ENCODE measurements around the gene GALR3.
A peak's percentile ranks its signal among the peaks of the same experiment; 100 is the strongest.

GRCh38 chr22:37809672-37810333 is 13.4 kb upstream of the GALR3 start:
- no peak for TF ChIP-seq CTCF (IDR thresholded peaks at IDR 0.05)
- TF ChIP-seq POLR2A (IDR thresholded peaks at IDR 0.05) = peak; percentile 9

Data from transverse colon (tissue), 3 donors.